Measurements from ENCODE around the gene ACTR8.

DNA sequence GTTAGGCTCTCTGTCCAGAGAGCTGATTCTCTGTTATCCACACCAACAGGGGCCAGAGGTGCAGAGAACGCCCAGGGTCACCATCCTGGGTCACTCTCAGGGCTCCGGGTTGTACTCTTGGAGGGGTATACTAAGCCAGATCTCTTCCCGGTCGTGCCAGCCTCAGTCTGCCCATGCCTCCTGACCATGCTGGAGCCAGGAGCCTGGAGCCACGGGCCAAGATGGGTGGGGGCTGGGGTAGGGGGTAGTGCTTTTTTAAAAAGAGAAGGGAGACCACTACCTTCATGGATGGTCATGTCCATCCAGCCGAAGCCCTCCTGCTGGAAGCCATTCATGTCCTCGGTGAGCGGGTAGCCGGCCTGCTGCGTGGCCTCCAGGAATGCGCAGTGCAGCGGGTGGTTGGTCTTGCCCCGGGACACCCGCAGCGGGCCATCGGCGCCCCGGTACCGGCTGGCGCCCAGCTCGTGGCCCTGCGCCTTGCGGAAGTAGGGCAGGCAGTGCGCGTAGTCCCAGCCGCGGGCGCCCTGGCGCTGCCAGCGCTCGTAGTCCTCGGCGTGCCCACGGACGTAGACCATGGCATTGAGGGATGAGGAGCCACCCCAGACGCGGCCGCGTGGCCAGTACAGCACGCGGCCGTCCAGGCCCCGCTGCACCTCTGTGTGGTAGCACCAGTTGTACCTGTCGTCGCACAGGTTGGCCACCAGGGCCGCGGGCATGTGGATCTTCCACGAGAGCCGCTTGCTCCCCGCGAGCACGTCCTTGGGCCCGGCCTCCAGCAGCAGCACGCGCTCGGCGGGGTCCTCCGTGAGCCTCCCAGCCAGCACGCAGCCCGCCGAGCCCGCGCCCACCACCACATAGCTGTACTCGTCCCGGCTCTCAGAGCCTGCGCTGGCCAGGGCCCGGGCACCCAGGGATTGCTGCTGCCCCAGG is 58.7 kb downstream of the ACTR8 start:
- TF ChIP-seq POLR2A (IDR thresholded peaks at IDR 0.05) = no peak
- TF ChIP-seq, protein P1, sequence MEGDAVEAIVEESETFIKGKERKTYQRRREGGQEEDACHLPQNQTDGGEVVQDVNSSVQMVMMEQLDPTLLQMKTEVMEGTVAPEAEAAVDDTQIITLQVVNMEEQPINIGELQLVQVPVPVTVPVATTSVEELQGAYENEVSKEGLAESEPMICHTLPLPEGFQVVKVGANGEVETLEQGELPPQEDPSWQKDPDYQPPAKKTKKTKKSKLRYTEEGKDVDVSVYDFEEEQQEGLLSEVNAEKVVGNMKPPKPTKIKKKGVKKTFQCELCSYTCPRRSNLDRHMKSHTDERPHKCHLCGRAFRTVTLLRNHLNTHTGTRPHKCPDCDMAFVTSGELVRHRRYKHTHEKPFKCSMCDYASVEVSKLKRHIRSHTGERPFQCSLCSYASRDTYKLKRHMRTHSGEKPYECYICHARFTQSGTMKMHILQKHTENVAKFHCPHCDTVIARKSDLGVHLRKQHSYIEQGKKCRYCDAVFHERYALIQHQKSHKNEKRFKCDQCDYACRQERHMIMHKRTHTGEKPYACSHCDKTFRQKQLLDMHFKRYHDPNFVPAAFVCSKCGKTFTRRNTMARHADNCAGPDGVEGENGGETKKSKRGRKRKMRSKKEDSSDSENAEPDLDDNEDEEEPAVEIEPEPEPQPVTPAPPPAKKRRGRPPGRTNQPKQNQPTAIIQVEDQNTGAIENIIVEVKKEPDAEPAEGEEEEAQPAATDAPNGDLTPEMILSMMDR (IDR thresholded peaks at IDR 0.05) = no peak
